Type B pancreatic cell (in vitro differentiated cells): ENCODE measurements around the gene LRRC1. TPM values are rescaled to one million over a fixed set of nuclear protein-coding genes. Genes with fewer than 3 reads are reported as not detected.

Source experiments
- DNase-seq: peaks from one replicate; pipeline ENCODE4 v3.0.0; 2021; ENCODE audit warnings: mixed read lengths; ENCODE audit not compliant: unreplicated experiment; ENCODE audit errors: extremely low spot score
- H3K27ac Mint-ChIP-seq: 2 replicates; pipeline ENCODE4 v1.8.0; 2021; ENCODE audit warnings: mild to moderate bottlenecking, mixed read lengths
- H3K27me3 Mint-ChIP-seq: 2 replicates; pipeline ENCODE4 v1.8.0; 2021; ENCODE audit warnings: mixed read lengths
- H3K36me3 Mint-ChIP-seq: 2 replicates; pipeline ENCODE4 v1.8.0; 2021; ENCODE audit warnings: mixed read lengths
- H3K4me1 Mint-ChIP-seq: one replicate; pipeline ENCODE4 v1.8.0; 2021; ENCODE audit warnings: mixed read lengths; ENCODE audit not compliant: unreplicated experiment
- H3K4me3 Mint-ChIP-seq: 2 replicates; pipeline ENCODE4 v1.8.0; 2021; ENCODE audit warnings: mild to moderate bottlenecking, mixed read lengths
- H3K9me3 Mint-ChIP-seq: 2 replicates; pipeline ENCODE4 v1.8.0; 2021; ENCODE audit warnings: mixed read lengths
- total RNA-seq: library from RNA; stranded (reverse); gene quantifications from 2 replicates; pipeline ENCODE4 v1.2.1, GENCODE V29; 2021; ENCODE audit warnings: low replicate concordance
- TF ChIP-seq, protein P1 (sequence below): fragments of 200-600 bp; sonication (generic); conservative IDR thresholded peaks from 2 replicates; pipeline ENCODE4 v1.5.0; 2021; ENCODE audit warnings: antibody characterized with exemption, mild to moderate bottlenecking

The LRRC1 gene
- total RNA-seq, 1 donor from 2014 or later = 28.9 TPM

DNA sequence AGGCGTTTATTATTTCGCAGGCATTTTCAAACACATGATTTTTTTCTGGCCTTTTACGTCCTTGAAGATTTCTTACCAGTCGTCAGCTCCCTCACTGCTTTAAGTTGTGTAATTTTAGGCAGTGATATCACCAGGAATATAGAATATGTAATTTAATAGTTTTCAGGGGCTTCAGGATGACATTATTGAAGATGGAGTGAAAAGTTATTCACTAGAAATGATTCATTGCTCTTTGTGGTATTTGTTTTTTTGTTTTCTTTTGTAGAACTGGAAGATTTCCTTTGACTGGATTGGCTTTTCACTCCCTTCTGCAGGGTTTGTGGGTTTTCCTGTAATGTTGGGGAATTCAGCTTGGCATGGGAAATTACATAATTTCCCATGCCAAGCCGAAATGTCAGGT lies 2.0 kb downstream of the LRRC1 start:
- Mint-ChIP-seq H3K27ac (peak overlapping the region; percentile 87), H3K27me3 (peaks cover 14% of the 10 kb centered on the region), H3K9me3 (no peaks in the 10 kb centered on the region), H3K4me1 (peaks cover 43% of the 10 kb centered on the region), H3K36me3 (no peaks in the 10 kb centered on the region), H3K4me3 (peak overlapping the region; percentile 98)
- TF ChIP-seq, protein P1, sequence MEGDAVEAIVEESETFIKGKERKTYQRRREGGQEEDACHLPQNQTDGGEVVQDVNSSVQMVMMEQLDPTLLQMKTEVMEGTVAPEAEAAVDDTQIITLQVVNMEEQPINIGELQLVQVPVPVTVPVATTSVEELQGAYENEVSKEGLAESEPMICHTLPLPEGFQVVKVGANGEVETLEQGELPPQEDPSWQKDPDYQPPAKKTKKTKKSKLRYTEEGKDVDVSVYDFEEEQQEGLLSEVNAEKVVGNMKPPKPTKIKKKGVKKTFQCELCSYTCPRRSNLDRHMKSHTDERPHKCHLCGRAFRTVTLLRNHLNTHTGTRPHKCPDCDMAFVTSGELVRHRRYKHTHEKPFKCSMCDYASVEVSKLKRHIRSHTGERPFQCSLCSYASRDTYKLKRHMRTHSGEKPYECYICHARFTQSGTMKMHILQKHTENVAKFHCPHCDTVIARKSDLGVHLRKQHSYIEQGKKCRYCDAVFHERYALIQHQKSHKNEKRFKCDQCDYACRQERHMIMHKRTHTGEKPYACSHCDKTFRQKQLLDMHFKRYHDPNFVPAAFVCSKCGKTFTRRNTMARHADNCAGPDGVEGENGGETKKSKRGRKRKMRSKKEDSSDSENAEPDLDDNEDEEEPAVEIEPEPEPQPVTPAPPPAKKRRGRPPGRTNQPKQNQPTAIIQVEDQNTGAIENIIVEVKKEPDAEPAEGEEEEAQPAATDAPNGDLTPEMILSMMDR = no peak
- DNase-seq = no peak

DNA sequence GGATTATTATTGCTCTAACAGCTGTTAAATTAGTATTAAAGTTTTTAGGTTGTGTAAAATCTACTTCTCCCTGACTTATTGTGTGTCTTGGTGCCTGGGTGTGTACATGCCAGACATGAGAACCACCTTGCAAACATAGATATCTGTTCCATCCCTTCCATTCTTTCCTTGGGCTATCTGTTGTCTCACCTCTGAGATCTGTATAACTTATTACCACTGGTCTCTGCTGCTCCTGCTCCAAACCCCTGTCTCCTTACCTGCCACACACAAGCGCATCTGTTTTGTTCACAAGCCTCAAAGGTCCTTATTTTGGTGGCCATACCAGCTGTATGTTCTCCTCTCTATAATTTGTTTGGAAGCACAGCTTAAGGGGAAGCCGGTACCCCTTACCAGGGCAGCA lies 2.5 kb downstream of the LRRC1 start:
- DNase-seq = no peak
- peaks cover 44% of the 10 kb centered on the region for H3K4me1 Mint-ChIP-seq
- H3K36me3 Mint-ChIP-seq = no peaks in the 10 kb centered on the region
- H3K4me3 Mint-ChIP-seq = peak overlapping the region; percentile 98
- H3K27me3 Mint-ChIP-seq = peaks cover 14% of the 10 kb centered on the region
- no peaks in the 10 kb centered on the region for H3K9me3 Mint-ChIP-seq
- TF ChIP-seq, protein P1 = no peak
- peak overlapping the region; percentile 87 for H3K27ac Mint-ChIP-seq

DNA sequence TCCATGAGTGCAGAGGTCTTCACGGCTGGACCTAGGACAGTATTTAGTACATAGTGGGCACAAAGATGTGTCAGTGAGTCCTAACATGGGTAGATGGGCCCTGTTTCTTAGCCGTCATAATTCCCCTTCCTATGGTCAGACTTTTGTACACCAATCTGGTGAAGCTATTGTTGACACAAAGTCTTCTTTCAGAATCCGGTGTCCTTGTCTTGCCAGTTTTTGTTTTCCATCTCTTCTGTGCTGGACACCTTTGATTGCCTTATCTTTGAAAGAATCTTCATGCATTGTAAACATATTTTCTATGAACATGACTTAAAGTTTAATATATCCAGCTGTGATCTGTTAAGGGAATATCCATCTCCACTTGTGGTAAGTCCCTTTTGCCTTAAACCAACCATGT lies 4.5 kb downstream of the LRRC1 start:
- TF ChIP-seq, protein P1 = no peak
- Mint-ChIP-seq H3K4me1 (peaks cover 44% of the 10 kb centered on the region), H3K36me3 (no peaks in the 10 kb centered on the region), H3K27ac (no peak overlapping the region), H3K4me3 (peak overlapping the region; percentile 15), H3K9me3 (no peaks in the 10 kb centered on the region), H3K27me3 (peaks cover 14% of the 10 kb centered on the region)
- no peak for DNase-seq

- peaks cover 55% of the 10 kb centered on the region for H3K4me1 Mint-ChIP-seq
- H3K36me3 Mint-ChIP-seq = no peaks in the 10 kb centered on the region
- no peaks in the 10 kb centered on the region for H3K9me3 Mint-ChIP-seq
- no peak for DNase-seq
- peaks cover 13% of the 10 kb centered on the region for H3K27me3 Mint-ChIP-seq
- no peak overlapping the region for H3K4me3 Mint-ChIP-seq
- H3K27ac Mint-ChIP-seq = no peak overlapping the region
- TF ChIP-seq, protein P1 = no peak
These were observed 6.2 kb downstream of the LRRC1 start for GRCh38 chr6:53801022-53801421.

DNA sequence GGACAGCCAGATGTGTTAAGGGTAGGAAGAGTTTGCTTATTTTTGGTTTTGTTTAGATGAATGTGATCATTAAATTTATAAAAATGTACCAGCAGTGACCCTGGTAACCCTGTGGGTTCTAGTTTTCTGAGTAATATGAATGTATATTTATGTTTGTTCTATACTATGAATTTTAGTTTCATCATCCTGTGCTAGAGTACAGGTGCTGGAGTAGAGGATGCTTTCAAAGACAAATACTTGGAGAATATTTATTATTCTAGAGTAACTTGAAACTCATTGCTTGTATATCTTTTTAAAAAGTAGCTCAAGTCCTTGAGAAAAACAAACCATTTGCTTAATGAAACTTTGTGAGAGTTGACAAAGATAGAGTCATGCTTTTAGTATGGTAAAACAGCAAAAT lies 7.8 kb downstream of the LRRC1 start:
- DNase-seq = no peak
- no peak overlapping the region for H3K27ac Mint-ChIP-seq
- TF ChIP-seq, protein P1 = no peak
- H3K9me3 Mint-ChIP-seq = no peaks in the 10 kb centered on the region
- H3K4me1 Mint-ChIP-seq = peaks cover 42% of the 10 kb centered on the region
- H3K27me3 Mint-ChIP-seq = no peaks in the 10 kb centered on the region
- no peak overlapping the region for H3K4me3 Mint-ChIP-seq
- no peaks in the 10 kb centered on the region for H3K36me3 Mint-ChIP-seq
